Muscle layer of duodenum (tissue), 2 donors: ENCODE data around the gene RPS27L.
"Not testable (repeated sequence)": the region's sequence is repeated elsewhere in the genome, so short reads cannot be mapped to it uniquely, and the experiment has no call there.

Experiments used
- H3K27ac ChIP-seq: one replicate; pipeline ENCODE4 v1.7.0; 2013; ENCODE audit warnings: mild to moderate bottlenecking, low read length
- H3K27me3 ChIP-seq: one replicate; pipeline ENCODE4 v1.7.0; 2013; ENCODE audit warnings: low read depth, mild to moderate bottlenecking, control low read depth, low read length
- H3K36me3 ChIP-seq, 2 donors: one replicate each; pipeline ENCODE4 v1.7.0; 2013; ENCODE audit warnings: low read length in 2 of 2, control low read depth in 1 of 2, mild to moderate bottlenecking in 1 of 2; ENCODE audit not compliant: insufficient read depth in 2 of 2, control insufficient read depth in 1 of 2
- H3K4me1 ChIP-seq, 2 donors: one replicate each; pipeline ENCODE4 v1.7.0; 2013; ENCODE audit warnings: low read length in 2 of 2, mild to moderate bottlenecking in 2 of 2, control low read depth in 1 of 2, moderate library complexity in 1 of 2; ENCODE audit not compliant: insufficient read depth in 2 of 2, control insufficient read depth in 1 of 2
- H3K4me3 ChIP-seq, 2 donors: one replicate each; pipeline ENCODE4 v1.7.0; 2013; ENCODE audit warnings: low read length in 2 of 2, low read depth in 1 of 2, mild to moderate bottlenecking in 1 of 2
- H3K9me3 ChIP-seq, 2 donors: one replicate each; pipeline ENCODE4 v1.7.0; 2013; ENCODE audit warnings: low read length in 2 of 2, control low read depth in 1 of 2, mild to moderate bottlenecking in 1 of 2; ENCODE audit not compliant: control insufficient read depth in 1 of 2
- donor health status: healthy.

The RPS27L gene

GRCh38 chr15:63110428-63111026 lies 46.8 kb downstream of the RPS27L start:
- no peak overlapping the region for H3K4me3 ChIP-seq
- H3K9me3 ChIP-seq = no peaks in the 10 kb centered on the region
- H3K4me1 ChIP-seq = peaks cover 0 to 3% of the 10 kb centered on the region in 2 donors
- no peaks in the 10 kb centered on the region for H3K27me3 ChIP-seq
- no peaks in the 10 kb centered on the region for H3K36me3 ChIP-seq
- no peak overlapping the region for H3K27ac ChIP-seq

DNA sequence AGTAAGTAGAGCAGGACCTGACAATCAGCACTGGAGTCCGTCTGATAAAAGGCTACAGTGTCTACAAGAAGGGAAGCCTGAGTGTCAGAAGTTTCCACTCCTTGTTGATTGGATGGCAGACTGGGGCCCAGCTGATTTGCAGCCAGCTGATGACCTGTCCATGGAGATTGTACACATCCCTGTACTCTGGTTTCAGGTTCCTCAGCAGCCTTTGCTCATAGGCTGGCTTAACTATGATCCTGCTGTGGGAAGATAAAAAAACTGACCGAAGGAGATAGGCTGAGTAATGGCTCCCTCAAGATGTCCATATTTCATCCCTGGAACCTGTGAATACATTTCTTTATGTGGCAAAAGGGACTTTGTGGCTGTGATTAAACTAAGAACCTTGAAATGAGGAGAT lies 47.4 kb downstream of the RPS27L start:
- Histone ChIP-seq H3K27ac (no peak overlapping the region), H3K9me3 (no peaks in the 10 kb centered on the region), H3K27me3 (no peaks in the 10 kb centered on the region), H3K4me3 (no peak overlapping the region), H3K4me1 (peaks cover 0 to 3% of the 10 kb centered on the region in 2 donors), H3K36me3 (no peaks in the 10 kb centered on the region)

DNA sequence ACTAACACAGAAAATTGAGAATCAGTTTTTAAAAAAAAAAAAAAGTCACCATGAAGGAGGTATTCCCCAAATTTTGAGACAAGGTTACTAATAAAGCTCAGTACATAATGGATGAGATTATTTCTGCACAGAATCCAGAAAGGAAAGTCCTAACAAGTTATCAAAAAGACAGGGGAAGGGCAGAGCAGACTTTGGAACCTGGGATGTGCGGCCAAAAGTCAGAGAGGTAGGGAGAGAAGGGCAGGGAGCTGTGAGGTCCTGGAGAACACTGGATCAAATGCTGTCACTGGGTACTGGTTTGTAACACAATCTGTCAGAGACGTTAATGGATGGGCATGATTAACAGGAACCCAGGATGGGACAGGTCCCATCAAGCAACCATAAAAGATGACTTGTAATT lies 47.8 kb downstream of the RPS27L start:
- Histone ChIP-seq H3K27me3 (no peaks in the 10 kb centered on the region), H3K9me3 (no peaks in the 10 kb centered on the region), H3K36me3 (no peaks in the 10 kb centered on the region), H3K4me1 (peaks cover 0 to 3% of the 10 kb centered on the region in 2 donors), H3K27ac (no peak overlapping the region), H3K4me3 (no peak overlapping the region)

DNA sequence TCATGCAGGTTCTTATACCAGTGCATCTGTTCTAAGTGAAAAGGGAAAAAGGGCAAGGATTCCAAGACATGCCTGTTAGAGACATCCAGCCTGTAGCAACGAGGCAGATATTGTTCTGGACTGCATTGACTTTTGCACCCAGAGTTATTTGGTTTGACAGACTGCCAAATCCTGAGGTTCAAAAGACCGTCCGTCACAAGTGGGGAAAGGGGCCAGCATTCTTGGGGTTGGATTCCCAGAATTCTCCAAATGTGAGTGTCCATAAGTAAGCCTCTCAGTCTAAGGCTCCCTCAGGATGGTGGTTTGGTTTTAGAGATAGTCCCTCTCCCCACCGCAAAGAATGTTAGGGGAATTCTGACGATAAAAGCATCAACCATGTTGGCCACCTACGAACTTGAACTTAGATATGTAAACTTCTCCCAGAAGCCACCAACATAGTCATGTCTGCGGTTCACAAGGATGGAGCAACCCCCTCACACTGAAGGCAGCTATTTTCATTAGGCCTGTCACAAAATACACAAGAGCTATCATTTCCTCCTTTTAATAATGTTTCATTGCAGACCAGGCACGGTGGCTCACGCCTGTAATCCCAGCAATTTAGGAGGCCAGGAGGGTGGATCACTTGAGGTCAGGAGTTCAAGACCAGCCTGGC lies 49.3 kb downstream of the RPS27L start:
- no peak overlapping the region for H3K4me3 ChIP-seq
- peaks cover 0 to 3% of the 10 kb centered on the region in 2 donors for H3K4me1 ChIP-seq
- no peak overlapping the region for H3K27ac ChIP-seq
- no peaks in the 10 kb centered on the region for H3K27me3 ChIP-seq
- no peaks in the 10 kb centered on the region for H3K36me3 ChIP-seq
- H3K9me3 ChIP-seq = no peaks in the 10 kb centered on the region

DNA sequence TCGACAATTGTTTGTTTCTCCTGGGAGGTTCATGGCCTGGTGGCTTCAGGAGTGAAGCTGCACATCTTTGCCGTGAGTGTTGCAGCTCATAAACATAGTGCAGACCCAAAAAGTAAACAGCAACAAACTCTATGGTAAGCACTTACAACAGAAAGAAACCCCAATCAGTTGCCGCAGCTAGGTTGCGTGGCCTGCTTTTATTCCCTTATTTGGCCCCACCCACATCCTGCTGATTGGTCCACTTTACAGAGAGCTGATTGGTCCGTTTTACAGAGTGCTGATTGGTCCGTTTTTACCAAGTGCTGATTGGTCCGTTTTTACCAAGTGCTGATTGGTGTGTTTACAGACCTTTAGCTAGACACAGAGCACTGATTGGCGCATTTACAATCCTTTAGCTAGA lies 51.9 kb downstream of the RPS27L start:
- H3K9me3 ChIP-seq, H3K36me3 ChIP-seq, H3K27me3 ChIP-seq, H3K27ac ChIP-seq, H3K4me1 ChIP-seq, H3K4me3 ChIP-seq: not testable (repeated sequence)

- Histone ChIP-seq H3K9me3 (no peaks in the 10 kb centered on the region), H3K4me1 (peaks cover 0 to 3% of the 10 kb centered on the region in 2 donors), H3K36me3 (no peaks in the 10 kb centered on the region), H3K27ac (no peak overlapping the region), H3K27me3 (no peaks in the 10 kb centered on the region), H3K4me3 (no peak overlapping the region)
Measured at GRCh38 chr15:63104727-63105126, 52.5 kb downstream of the RPS27L start.

GRCh38 chr15:63103416-63103815 lies 53.9 kb downstream of the RPS27L start:
- no peaks in the 10 kb centered on the region for H3K9me3 ChIP-seq
- peaks cover 0 to 3% of the 10 kb centered on the region in 2 donors for H3K4me1 ChIP-seq
- no peak overlapping the region for H3K27ac ChIP-seq
- no peak overlapping the region for H3K4me3 ChIP-seq
- H3K36me3 ChIP-seq = no peaks in the 10 kb centered on the region
- H3K27me3 ChIP-seq = no peaks in the 10 kb centered on the region

GRCh38 chr15:63099581-63099980 lies 57.7 kb downstream of the RPS27L start:
- H3K9me3 ChIP-seq, H3K27me3 ChIP-seq, H3K4me1 ChIP-seq, H3K36me3 ChIP-seq, H3K4me3 ChIP-seq, H3K27ac ChIP-seq: not testable (repeated sequence)

GRCh38 chr15:63098901-63099300 lies 58.4 kb downstream of the RPS27L start:
- not testable (repeated sequence) for H3K4me1 ChIP-seq, H3K27me3 ChIP-seq, H3K9me3 ChIP-seq, H3K27ac ChIP-seq, H3K4me3 ChIP-seq, H3K36me3 ChIP-seq
